ENCODE measurements around the gene HES7.

Gene HES7

DNA sequence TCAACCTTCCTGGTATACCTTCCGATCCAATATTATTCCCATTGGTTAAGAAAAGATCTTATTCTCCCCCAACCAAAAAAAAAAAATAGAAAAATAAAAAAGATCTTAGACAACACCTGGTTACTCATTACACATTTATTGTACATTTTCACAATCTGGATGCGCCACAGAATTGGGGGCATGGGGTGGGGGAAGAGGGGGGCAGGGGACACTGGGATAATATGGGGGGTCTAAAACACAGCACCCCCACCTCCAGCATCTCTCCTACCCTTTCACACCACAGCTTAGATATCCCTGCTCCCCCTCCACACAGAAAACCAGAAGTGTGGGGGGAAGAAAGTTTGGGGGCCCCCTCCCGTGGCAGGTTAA lies 35.1 kb upstream of the HES7 start:
- no peak overlapping the region for H3K4me2 ChIP-seq (ENCODE audit: low read depth, low read length)

DNA sequence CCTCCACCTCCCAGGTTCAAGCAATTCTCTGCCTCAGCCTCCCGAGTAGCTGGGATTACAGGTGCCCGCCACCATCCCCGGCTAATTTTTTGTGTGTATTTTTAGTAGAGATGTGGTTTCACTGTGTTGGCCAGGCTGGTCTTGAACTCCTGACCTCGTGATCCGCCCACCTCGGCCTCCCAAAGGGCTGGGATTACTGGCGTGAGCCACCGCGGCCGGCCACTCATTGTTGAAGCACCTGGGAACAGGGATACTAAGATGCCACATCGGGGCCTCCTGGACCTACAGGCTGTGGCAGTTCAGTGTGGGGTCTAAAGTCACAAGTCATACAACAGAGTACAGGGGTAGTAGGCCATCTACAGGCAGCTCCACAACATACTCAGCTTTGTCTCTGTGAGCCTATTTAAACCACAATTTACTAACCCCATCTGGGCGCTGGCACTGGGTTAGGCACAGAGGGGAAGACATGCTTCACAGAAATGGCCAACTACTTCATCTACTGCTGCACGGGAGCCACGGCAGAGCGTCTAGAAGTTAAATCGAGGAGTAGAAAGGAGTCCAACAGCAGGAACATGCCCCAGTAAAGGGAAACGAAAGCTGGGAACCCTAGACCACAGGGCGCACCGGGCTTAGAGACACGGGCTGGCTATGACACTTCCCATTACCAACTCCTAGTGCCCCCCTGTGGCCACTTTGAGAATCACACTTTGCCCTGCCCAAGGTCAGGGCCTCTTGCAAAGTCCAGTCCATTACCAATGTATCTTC lies 34.5 kb upstream of the HES7 start:
- peak overlapping the region; percentile 12; the same call in 1 of the 2 replicates for H3K9ac ChIP-seq (ENCODE audit: low read length)
- H3K27me3 ChIP-seq (replicated peaks; ENCODE audit: insufficient read depth, low read length) = no peaks in the 10 kb centered on the region
- H3F3A ChIP-seq (ENCODE audit: insufficient read depth, low read length) = peaks cover 26% of the 10 kb centered on the region
- DNase-seq = peak; percentile 85
- H2AFZ ChIP-seq (ENCODE audit: low read length) = no peak overlapping the region
- TF ChIP-seq EZH2 (optimal IDR thresholded peaks at IDR 0.05; ENCODE audit: low read depth, low read length) (no peak), EZH2phosphoT487 (IDR thresholded peaks at IDR 0.05; ENCODE audit: low read length) (no peak)
- TF ChIP-seq, protein P1, sequence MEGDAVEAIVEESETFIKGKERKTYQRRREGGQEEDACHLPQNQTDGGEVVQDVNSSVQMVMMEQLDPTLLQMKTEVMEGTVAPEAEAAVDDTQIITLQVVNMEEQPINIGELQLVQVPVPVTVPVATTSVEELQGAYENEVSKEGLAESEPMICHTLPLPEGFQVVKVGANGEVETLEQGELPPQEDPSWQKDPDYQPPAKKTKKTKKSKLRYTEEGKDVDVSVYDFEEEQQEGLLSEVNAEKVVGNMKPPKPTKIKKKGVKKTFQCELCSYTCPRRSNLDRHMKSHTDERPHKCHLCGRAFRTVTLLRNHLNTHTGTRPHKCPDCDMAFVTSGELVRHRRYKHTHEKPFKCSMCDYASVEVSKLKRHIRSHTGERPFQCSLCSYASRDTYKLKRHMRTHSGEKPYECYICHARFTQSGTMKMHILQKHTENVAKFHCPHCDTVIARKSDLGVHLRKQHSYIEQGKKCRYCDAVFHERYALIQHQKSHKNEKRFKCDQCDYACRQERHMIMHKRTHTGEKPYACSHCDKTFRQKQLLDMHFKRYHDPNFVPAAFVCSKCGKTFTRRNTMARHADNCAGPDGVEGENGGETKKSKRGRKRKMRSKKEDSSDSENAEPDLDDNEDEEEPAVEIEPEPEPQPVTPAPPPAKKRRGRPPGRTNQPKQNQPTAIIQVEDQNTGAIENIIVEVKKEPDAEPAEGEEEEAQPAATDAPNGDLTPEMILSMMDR (IDR thresholded peaks at IDR 0.05; ENCODE audit: low read length) = peak; percentile 83
- H3K9me3 ChIP-seq (replicated peaks; ENCODE audit: insufficient read depth, low read length) = no peaks in the 10 kb centered on the region
- H3K4me3 ChIP-seq (ENCODE audit: low read length) = no peak overlapping the region
- no peaks in the 10 kb centered on the region for H4K20me1 ChIP-seq (ENCODE audit: insufficient read depth, low read length)
- H3K4me1 ChIP-seq (ENCODE audit: low read length) = peaks cover 18% of the 10 kb centered on the region
- peak overlapping the region; percentile 59; the same call in 1 of the 2 replicates for H3K27ac ChIP-seq (ENCODE audit: low read length)
- H3K36me3 ChIP-seq (replicated peaks; ENCODE audit: insufficient read depth, low read length) = no peaks in the 10 kb centered on the region
- peaks cover 38% of the 10 kb centered on the region for H3K79me2 ChIP-seq (ENCODE audit: low read length)
- H3K9me2 ChIP-seq (replicated peaks; ENCODE audit: insufficient read depth, low read length) = no peaks in the 10 kb centered on the region
- peak overlapping the region; percentile 46; the same call in 1 of the 2 replicates for H3K4me2 ChIP-seq (ENCODE audit: low read depth, low read length)

More for the DNA sequence above, 35.1 kb upstream of the HES7 start:
- DNase-seq = no peak
- H3K9me3 ChIP-seq (replicated peaks; ENCODE audit: insufficient read depth, low read length) = no peaks in the 10 kb centered on the region
- H3K36me3 ChIP-seq (replicated peaks; ENCODE audit: insufficient read depth, low read length) = no peaks in the 10 kb centered on the region
- no peaks in the 10 kb centered on the region for H3K27me3 ChIP-seq (replicated peaks; ENCODE audit: insufficient read depth, low read length)
- H3K9ac ChIP-seq (ENCODE audit: low read length) = no peak overlapping the region
- TF ChIP-seq EZH2 (optimal IDR thresholded peaks at IDR 0.05; ENCODE audit: low read depth, low read length) (no peak), EZH2phosphoT487 (IDR thresholded peaks at IDR 0.05; ENCODE audit: low read length) (no peak)
- TF ChIP-seq, protein P1 (IDR thresholded peaks at IDR 0.05; ENCODE audit: low read length) = no peak
- H3K9me2 ChIP-seq (replicated peaks; ENCODE audit: insufficient read depth, low read length) = no peaks in the 10 kb centered on the region
- H3K4me1 ChIP-seq (ENCODE audit: low read length) = peaks cover 23% of the 10 kb centered on the region
- no peaks in the 10 kb centered on the region for H4K20me1 ChIP-seq (ENCODE audit: insufficient read depth, low read length)
- peaks cover 38% of the 10 kb centered on the region for H3K79me2 ChIP-seq (ENCODE audit: low read length)
- no peak overlapping the region for H3K27ac ChIP-seq (ENCODE audit: low read length)
- peaks cover 26% of the 10 kb centered on the region for H3F3A ChIP-seq (ENCODE audit: insufficient read depth, low read length)
- H2AFZ ChIP-seq (ENCODE audit: low read length) = no peak overlapping the region
- no peak overlapping the region for H3K4me3 ChIP-seq (ENCODE audit: low read length)

DNA sequence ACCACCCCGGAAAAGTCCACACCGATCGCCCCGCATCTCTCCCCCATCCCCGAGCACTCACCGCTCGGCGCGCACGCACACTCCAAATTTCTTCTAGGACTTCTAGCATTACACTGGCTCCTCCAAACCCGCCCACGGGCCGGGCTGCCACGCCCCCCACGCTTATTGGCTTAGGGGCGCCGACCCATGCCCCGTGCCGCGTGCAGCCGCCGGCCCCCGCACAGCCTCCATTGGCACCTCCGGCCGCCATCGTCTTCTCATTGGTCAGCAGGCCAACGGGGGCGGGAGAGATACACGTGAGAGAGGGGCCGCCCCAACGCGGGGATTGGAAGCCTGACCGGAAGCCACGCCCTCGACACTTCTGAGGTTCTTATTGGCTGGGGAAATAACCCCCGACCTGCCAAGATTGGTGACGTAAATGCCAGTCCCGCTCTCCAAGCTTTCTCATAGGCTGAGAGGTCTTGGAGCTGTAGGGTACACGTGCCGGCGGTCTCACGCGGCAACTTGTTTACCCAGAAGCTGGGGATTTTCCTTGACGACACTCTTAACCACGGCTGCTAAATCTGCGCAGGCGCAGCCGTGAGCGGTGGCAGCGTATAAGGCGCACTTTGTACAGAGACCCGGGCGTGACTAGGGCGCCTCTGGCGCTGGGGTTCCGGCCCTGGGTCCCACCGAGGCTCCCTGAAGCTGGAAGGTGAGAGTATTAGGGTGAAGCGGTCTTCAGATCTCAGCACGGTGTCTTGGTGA lies 32.5 kb upstream of the HES7 start:
- Histone ChIP-seq H3K4me3 (ENCODE audit: low read length) (peak overlapping the region; percentile 75), H3K4me2 (ENCODE audit: low read depth, low read length) (peak overlapping the region; percentile 100), H3K9ac (ENCODE audit: low read length) (peak overlapping the region; percentile 91), H3F3A (ENCODE audit: insufficient read depth, low read length) (peaks cover 24% of the 10 kb centered on the region), H3K9me2 (replicated peaks; ENCODE audit: insufficient read depth, low read length) (no peaks in the 10 kb centered on the region), H3K27me3 (replicated peaks; ENCODE audit: insufficient read depth, low read length) (no peaks in the 10 kb centered on the region), H3K9me3 (replicated peaks; ENCODE audit: insufficient read depth, low read length) (no peaks in the 10 kb centered on the region), H3K36me3 (replicated peaks; ENCODE audit: insufficient read depth, low read length) (no peaks in the 10 kb centered on the region), H2AFZ (ENCODE audit: low read length) (peak overlapping the region; percentile 67), H4K20me1 (ENCODE audit: insufficient read depth, low read length) (no peaks in the 10 kb centered on the region), H3K27ac (ENCODE audit: low read length) (peak overlapping the region; percentile 86), H3K79me2 (ENCODE audit: low read length) (peaks cover 27% of the 10 kb centered on the region), H3K4me1 (ENCODE audit: low read length) (peaks cover 16% of the 10 kb centered on the region)
- peak; percentile 100 for DNase-seq
- TF ChIP-seq, protein P1 (IDR thresholded peaks at IDR 0.05; ENCODE audit: low read length) = no peak
- TF ChIP-seq EZH2 (optimal IDR thresholded peaks at IDR 0.05; ENCODE audit: low read depth, low read length) (no peak), EZH2phosphoT487 (IDR thresholded peaks at IDR 0.05; ENCODE audit: low read length) (no peak)

Measured in MM.1S (cell line).